ENCODE data around the gene MARK3. TPM values are rescaled to one million over a fixed set of nuclear protein-coding genes. Genes with fewer than 3 reads are reported as not detected.

Gene MARK3
- total RNA-seq, 1 donor, result 79.5 TPM

GRCh38 chr14:103343164-103343879 is 41.9 kb upstream of the MARK3 start:
- H3K4me3 ChIP-seq (ENCODE audit: low read depth, low read length), result no peak overlapping the region
- DNase-seq (ENCODE audit: low read depth), result no peak
- TF ChIP-seq, protein P1, sequence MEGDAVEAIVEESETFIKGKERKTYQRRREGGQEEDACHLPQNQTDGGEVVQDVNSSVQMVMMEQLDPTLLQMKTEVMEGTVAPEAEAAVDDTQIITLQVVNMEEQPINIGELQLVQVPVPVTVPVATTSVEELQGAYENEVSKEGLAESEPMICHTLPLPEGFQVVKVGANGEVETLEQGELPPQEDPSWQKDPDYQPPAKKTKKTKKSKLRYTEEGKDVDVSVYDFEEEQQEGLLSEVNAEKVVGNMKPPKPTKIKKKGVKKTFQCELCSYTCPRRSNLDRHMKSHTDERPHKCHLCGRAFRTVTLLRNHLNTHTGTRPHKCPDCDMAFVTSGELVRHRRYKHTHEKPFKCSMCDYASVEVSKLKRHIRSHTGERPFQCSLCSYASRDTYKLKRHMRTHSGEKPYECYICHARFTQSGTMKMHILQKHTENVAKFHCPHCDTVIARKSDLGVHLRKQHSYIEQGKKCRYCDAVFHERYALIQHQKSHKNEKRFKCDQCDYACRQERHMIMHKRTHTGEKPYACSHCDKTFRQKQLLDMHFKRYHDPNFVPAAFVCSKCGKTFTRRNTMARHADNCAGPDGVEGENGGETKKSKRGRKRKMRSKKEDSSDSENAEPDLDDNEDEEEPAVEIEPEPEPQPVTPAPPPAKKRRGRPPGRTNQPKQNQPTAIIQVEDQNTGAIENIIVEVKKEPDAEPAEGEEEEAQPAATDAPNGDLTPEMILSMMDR (IDR thresholded peaks at IDR 0.05; ENCODE audit: insufficient read depth, low read length), result peak; percentile 2

GRCh38 chr14:103343905-103344797 is 41.1 kb upstream of the MARK3 start:
- TF ChIP-seq, protein P1 (IDR thresholded peaks at IDR 0.05; ENCODE audit: insufficient read depth, low read length), result no peak
- H3K4me3 ChIP-seq (ENCODE audit: low read depth, low read length), result no peak overlapping the region
- no peak for DNase-seq (ENCODE audit: low read depth)

DNA sequence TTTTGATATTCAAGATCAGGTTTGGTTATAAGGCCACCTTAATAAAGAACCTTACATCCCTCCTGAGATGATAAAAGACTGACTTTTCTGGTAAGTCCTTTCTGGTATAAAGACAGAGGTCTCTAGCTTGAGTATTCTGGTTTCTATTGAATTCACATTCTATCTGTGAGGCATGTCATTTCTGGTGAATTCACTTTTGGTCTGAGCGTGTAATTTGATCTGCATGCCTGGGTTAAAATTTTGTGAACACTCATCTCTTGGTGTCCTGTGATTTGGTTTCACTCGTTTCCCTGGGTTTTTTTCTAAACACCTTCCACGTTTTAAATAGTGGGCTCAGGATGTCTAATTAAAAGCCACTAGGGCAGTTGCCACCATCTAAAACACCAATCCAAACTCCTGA is 38.9 kb upstream of the MARK3 start:
- H3K4me3 ChIP-seq (ENCODE audit: low read depth, low read length), result no peak overlapping the region
- TF ChIP-seq, protein P1 (IDR thresholded peaks at IDR 0.05; ENCODE audit: insufficient read depth, low read length), result no peak
- no peak for DNase-seq (ENCODE audit: low read depth)

GRCh38 chr14:103347091-103347815 is 38.0 kb upstream of the MARK3 start:
- no peak overlapping the region for H3K4me3 ChIP-seq (ENCODE audit: low read depth, low read length)
- TF ChIP-seq, protein P1 (IDR thresholded peaks at IDR 0.05; ENCODE audit: insufficient read depth, low read length), result no peak
- DNase-seq (ENCODE audit: low read depth), result no peak

DNA sequence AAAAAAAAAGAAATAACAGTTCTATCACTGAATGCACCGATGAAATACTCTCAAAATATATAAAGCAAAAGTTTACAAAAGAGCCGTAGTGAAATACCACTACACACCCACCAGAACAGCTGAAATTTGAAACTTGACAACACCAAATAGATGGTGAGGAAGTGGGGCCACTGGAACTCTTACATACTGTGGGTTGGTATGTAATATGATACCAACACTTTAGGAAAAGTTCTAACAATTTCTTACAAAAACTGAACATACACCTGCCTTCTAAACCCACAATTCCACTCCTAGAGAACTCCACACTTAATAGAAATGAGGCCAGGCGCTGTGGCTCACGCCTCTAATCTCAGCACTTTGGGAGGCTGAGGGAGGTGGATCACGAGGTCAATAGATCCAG is 37.1 kb upstream of the MARK3 start:
- DNase-seq (ENCODE audit: low read depth), result no peak
- TF ChIP-seq, protein P1 (IDR thresholded peaks at IDR 0.05; ENCODE audit: insufficient read depth, low read length), result no peak
- no peak overlapping the region for H3K4me3 ChIP-seq (ENCODE audit: low read depth, low read length)

- no peak overlapping the region for H3K4me3 ChIP-seq (ENCODE audit: low read depth, low read length)
- TF ChIP-seq, protein P1 (IDR thresholded peaks at IDR 0.05; ENCODE audit: insufficient read depth, low read length), result no peak
- DNase-seq (ENCODE audit: low read depth), result no peak
Observed at GRCh38 chr14:103349982-103350381, 35.2 kb upstream of the MARK3 start.
